HL-60 (cell line): ENCODE data around the gene AVEN.

ENCODE experiments used
- DNase-seq, 2 experiments: peaks; one replicate each; pipeline ENCODE4 v3.0.0-alpha.2; 2010 to 2020; ENCODE audit warnings: low read depth in 1 of 2, low spot score in 1 of 2
- H3K27ac ChIP-seq: fragments of 250-450 bp; sonication (Bioruptor Pico); replicated peaks from 2 replicates; pipeline ENCODE4 v1.5.1; 2020; ENCODE audit warnings: mild to moderate bottlenecking, moderate library complexity
- H3K27me3 ChIP-seq: fragments of 250-450 bp; sonication (Bioruptor Pico); 2 replicates; pipeline ENCODE4 v1.5.1; 2021; ENCODE audit warnings: mild to moderate bottlenecking, moderate library complexity; ENCODE audit not compliant: insufficient read depth, poor library complexity, severe bottlenecking
- H3K4me3 ChIP-seq: replicated peaks from 2 replicates; pipeline ENCODE4 v1.5.1; 2011; ENCODE audit warnings: mild to moderate bottlenecking, control low read depth, low read length; ENCODE audit not compliant: insufficient read depth
- CTCF ChIP-seq: IDR thresholded peaks from one replicate; pipeline ENCODE4 v1.5.1; 2011; ENCODE audit warnings: low read length, control low read depth, inconsistent platforms; ENCODE audit not compliant: insufficient read depth
- GABPA ChIP-seq: IDR thresholded peaks from 2 replicates; pipeline ENCODE4 v1.6.1; 2012; ENCODE audit warnings: low read depth
- POLR2AphosphoS5 ChIP-seq: IDR thresholded peaks from 2 replicates; pipeline ENCODE4 v1.6.1; 2012; ENCODE audit warnings: low read depth
- REST ChIP-seq: IDR thresholded peaks from 2 replicates; pipeline ENCODE4 v1.6.1; 2012; ENCODE audit warnings: low read depth; ENCODE audit not compliant: insufficient replicate concordance
- SPI1 ChIP-seq: IDR thresholded peaks from 2 replicates; pipeline ENCODE4 v1.6.1; 2012; ENCODE audit warnings: low read depth, mild to moderate bottlenecking, borderline replicate concordance

AVEN gene

GRCh38 chr15:33902043-33902442 lies 137.0 kb downstream of the AVEN start:
- no peak for DNase-seq
- no peak for TF ChIP-seq POLR2AphosphoS5
- no peak for TF ChIP-seq SPI1
- no peak for TF ChIP-seq REST
- no peak for TF ChIP-seq CTCF
- TF ChIP-seq GABPA = no peak
- Histone ChIP-seq H3K27ac (no peak overlapping the region), H3K27me3 (no peaks in the 10 kb centered on the region), H3K4me3 (no peak overlapping the region)

DNA sequence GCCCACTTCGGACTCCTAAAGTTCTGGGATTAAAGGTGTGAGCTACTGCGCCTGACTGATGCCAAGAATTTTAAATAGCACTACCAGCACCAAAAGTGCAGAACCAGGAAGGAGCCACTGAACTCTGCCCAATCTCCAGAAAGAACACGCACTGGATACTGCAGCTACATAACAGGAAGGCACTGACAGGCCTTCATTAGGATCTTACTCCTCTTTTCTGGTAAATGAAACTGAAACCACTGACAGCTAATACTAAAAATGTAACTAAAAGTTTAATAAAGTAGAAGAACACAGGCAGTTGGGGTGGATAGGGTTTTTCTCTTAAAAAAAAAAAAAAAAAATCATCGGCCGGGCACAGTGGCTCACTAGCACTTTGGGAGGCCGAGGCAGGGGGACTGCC lies 144.8 kb downstream of the AVEN start:
- DNase-seq = no peak
- Histone ChIP-seq H3K27ac (no peak overlapping the region), H3K4me3 (no peak overlapping the region), H3K27me3 (no peaks in the 10 kb centered on the region)
- TF ChIP-seq REST = no peak
- no peak for TF ChIP-seq GABPA
- TF ChIP-seq SPI1 = no peak
- no peak for TF ChIP-seq POLR2AphosphoS5
- no peak for TF ChIP-seq CTCF

DNA sequence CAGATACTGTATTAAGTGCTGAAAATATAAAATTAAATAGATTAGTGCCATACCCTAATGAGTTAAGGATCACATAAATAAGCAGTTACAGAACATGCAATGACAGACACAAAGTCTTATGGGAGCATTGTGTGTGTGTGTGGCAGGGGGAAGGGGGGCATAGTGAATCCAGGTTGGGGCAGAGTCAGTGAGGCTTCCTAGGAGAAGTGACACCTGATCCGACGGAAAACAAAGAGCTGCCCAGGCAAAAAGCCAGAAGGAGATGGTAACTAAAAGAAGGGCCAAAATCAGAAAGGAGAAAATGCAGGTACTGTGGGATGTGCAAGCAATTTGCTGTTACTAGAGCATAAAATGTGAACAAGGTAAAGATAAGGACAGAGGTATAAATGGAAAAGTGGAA lies 150.8 kb downstream of the AVEN start:
- Histone ChIP-seq H3K27me3 (no peaks in the 10 kb centered on the region), H3K4me3 (no peak overlapping the region), H3K27ac (no peak overlapping the region)
- DNase-seq = no peak
- no peak for TF ChIP-seq GABPA

GRCh38 chr15:33882921-33883320 lies 156.1 kb downstream of the AVEN start:
- no peak for DNase-seq
- TF ChIP-seq GABPA = no peak
- Histone ChIP-seq H3K27ac (no peak overlapping the region), H3K27me3 (no peaks in the 10 kb centered on the region), H3K4me3 (no peak overlapping the region)

GRCh38 chr15:33874156-33874555 lies 164.8 kb downstream of the AVEN start:
- no peak for DNase-seq
- H3K4me3 ChIP-seq = no peak overlapping the region
- TF ChIP-seq SPI1 (no peak), GABPA (no peak), CTCF (no peak), REST (no peak), POLR2AphosphoS5 (no peak)

More at GRCh38 chr15:33874156-33874555, 164.8 kb downstream of the AVEN start:
- Histone ChIP-seq H3K27ac (no peak overlapping the region), H3K27me3 (no peaks in the 10 kb centered on the region)
